Measurements from ENCODE around the gene TTLL11.

Gene TTLL11

DNA sequence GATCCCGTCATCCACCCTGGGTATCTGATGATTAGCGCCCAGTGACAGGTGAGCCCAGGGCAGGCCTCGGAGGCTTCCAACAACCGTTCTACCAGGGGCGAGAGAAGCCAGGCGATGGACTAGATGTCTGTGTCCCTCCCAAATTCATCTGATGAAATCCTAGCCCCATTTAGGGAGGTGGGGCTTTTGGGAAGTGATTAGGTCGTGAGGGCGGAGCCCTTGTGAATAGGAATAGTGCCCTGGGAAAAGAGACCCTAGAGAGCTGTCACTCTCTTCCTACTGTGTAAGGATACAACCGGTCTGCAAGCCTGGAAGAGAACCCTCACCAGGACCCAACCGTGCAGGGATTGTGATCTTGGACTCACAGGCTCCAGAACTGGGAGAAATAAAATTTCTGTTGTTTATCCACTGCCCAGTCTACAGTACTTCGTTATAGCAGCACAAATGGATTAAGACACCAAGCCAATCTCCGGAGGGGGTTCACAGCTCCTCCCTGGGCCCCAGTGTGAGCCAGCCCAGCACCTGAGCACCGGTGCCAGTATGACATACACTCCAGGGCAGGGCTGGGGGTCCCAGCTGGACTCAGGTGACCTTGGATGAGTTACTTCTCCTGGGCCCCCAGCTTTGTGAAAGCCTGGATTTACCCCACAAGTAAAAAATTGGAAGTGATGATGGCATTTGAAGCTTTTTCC, 279.4 kb downstream of the TTLL11 start:
- peaks cover 2% of the 10 kb centered on the region for H3K4me1 ChIP-seq (ENCODE audit: insufficient read depth, low read length, poor library complexity, severe bottlenecking)
- no peak overlapping the region for H3K4me3 ChIP-seq (ENCODE audit: low read length, poor library complexity, severe bottlenecking)
- H3K4me2 ChIP-seq (ENCODE audit: low read depth, low read length, poor library complexity, severe bottlenecking), result no peak overlapping the region
- H2AFZ ChIP-seq (ENCODE audit: low read length), result no peak overlapping the region
- H3K9me2 ChIP-seq (replicated peaks; ENCODE audit: low read depth, low read length), result no peaks in the 10 kb centered on the region
- no peaks in the 10 kb centered on the region for H3K79me2 ChIP-seq (ENCODE audit: insufficient read depth, low read length)
- no peaks in the 10 kb centered on the region for H3K36me3 ChIP-seq (ENCODE audit: insufficient read depth, low read length)
- TF ChIP-seq EZH2phosphoT487 (IDR thresholded peaks at IDR 0.05; ENCODE audit: borderline replicate concordance), result no peak
- TF ChIP-seq, protein P1, sequence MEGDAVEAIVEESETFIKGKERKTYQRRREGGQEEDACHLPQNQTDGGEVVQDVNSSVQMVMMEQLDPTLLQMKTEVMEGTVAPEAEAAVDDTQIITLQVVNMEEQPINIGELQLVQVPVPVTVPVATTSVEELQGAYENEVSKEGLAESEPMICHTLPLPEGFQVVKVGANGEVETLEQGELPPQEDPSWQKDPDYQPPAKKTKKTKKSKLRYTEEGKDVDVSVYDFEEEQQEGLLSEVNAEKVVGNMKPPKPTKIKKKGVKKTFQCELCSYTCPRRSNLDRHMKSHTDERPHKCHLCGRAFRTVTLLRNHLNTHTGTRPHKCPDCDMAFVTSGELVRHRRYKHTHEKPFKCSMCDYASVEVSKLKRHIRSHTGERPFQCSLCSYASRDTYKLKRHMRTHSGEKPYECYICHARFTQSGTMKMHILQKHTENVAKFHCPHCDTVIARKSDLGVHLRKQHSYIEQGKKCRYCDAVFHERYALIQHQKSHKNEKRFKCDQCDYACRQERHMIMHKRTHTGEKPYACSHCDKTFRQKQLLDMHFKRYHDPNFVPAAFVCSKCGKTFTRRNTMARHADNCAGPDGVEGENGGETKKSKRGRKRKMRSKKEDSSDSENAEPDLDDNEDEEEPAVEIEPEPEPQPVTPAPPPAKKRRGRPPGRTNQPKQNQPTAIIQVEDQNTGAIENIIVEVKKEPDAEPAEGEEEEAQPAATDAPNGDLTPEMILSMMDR (conservative IDR thresholded peaks at IDR 0.05; ENCODE audit: low read length), result no peak
- H3K27me3 ChIP-seq (ENCODE audit: insufficient read depth, low read length, poor library complexity, severe bottlenecking), result no peaks in the 10 kb centered on the region
- no peaks in the 10 kb centered on the region for H3F3A ChIP-seq (ENCODE audit: low read depth)
- H4K20me1 ChIP-seq (ENCODE audit: insufficient read depth, low read length, poor library complexity, severe bottlenecking), result no peaks in the 10 kb centered on the region
- no peak overlapping the region for H3K9ac ChIP-seq (ENCODE audit: low read depth, low read length, poor library complexity, severe bottlenecking)
- no peaks in the 10 kb centered on the region for H3K9me3 ChIP-seq (ENCODE audit: insufficient read depth, low read depth, low read length)

DNA sequence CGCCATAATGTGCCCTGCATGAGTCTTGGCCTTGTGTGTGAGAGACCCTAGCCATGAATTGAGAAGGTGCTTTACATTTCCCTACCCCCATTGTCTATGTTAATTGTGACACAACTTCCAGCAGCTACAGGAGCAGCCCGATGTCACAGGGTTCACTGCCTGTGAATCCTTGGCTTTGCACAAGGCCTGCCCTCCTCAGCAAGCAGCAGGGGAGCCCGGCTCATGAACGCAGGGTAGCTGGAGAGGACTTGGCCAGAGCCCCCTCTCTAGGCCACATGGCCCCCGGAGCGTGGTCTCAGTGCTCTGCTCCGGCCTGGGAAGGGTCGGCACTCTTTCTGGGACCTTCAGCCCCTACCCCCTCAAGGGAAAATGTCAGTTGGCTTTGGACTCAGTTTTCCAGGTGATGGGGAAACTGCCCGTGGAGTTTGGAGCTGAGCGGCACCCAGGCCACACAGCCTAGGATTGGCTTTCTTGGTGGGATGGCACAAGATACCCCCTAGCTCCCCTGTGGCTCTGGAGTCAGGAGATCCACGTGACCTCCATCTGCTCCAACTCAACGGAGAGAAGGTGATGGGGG, 280.9 kb downstream of the TTLL11 start:
- no peaks in the 10 kb centered on the region for H4K20me1 ChIP-seq (ENCODE audit: insufficient read depth, low read length, poor library complexity, severe bottlenecking)
- H3K9me3 ChIP-seq (ENCODE audit: insufficient read depth, low read depth, low read length), result no peaks in the 10 kb centered on the region
- no peak overlapping the region for H3K4me3 ChIP-seq (ENCODE audit: low read length, poor library complexity, severe bottlenecking)
- H3K79me2 ChIP-seq (ENCODE audit: insufficient read depth, low read length), result no peaks in the 10 kb centered on the region
- no peaks in the 10 kb centered on the region for H3F3A ChIP-seq (ENCODE audit: low read depth)
- no peak overlapping the region for H3K4me2 ChIP-seq (ENCODE audit: low read depth, low read length, poor library complexity, severe bottlenecking)
- no peak overlapping the region for H3K9ac ChIP-seq (ENCODE audit: low read depth, low read length, poor library complexity, severe bottlenecking)
- no peaks in the 10 kb centered on the region for H3K9me2 ChIP-seq (replicated peaks; ENCODE audit: low read depth, low read length)
- H2AFZ ChIP-seq (ENCODE audit: low read length), result no peak overlapping the region
- no peaks in the 10 kb centered on the region for H3K4me1 ChIP-seq (ENCODE audit: insufficient read depth, low read length, poor library complexity, severe bottlenecking)
- H3K27me3 ChIP-seq (ENCODE audit: insufficient read depth, low read length, poor library complexity, severe bottlenecking), result no peaks in the 10 kb centered on the region
- TF ChIP-seq EZH2phosphoT487 (IDR thresholded peaks at IDR 0.05; ENCODE audit: borderline replicate concordance), result no peak
- TF ChIP-seq, protein P1 (conservative IDR thresholded peaks at IDR 0.05; ENCODE audit: low read length), result no peak
- H3K36me3 ChIP-seq (ENCODE audit: insufficient read depth, low read length), result no peaks in the 10 kb centered on the region

DNA sequence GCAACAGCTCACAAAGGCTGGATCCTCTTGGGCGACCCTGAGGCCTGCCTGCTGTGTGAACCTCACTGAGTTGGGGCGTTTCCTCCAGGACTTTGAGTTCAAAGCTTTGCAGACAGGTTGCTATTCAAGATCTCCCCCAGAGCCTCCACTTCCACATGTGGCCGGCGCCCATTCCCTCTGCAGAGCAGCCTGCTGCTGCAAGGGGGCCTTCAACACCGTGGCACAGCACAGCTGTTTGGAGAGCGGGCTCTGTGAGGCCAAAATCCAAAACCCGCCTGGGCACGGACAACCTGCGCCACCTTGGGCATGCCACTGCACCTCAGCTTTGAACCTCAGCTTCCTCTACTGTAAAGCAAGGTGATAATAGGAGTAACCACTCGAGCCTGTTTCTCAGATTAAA, 281.4 kb downstream of the TTLL11 start:
- H3K9ac ChIP-seq (ENCODE audit: low read depth, low read length, poor library complexity, severe bottlenecking), result no peak overlapping the region
- no peak overlapping the region for H3K4me3 ChIP-seq (ENCODE audit: low read length, poor library complexity, severe bottlenecking)
- no peak overlapping the region for H3K4me2 ChIP-seq (ENCODE audit: low read depth, low read length, poor library complexity, severe bottlenecking)
- H3K9me2 ChIP-seq (replicated peaks; ENCODE audit: low read depth, low read length), result no peaks in the 10 kb centered on the region
- no peak overlapping the region for H2AFZ ChIP-seq (ENCODE audit: low read length)
- no peaks in the 10 kb centered on the region for H3K4me1 ChIP-seq (ENCODE audit: insufficient read depth, low read length, poor library complexity, severe bottlenecking)
- no peak for TF ChIP-seq EZH2phosphoT487 (IDR thresholded peaks at IDR 0.05; ENCODE audit: borderline replicate concordance)
- TF ChIP-seq, protein P1 (conservative IDR thresholded peaks at IDR 0.05; ENCODE audit: low read length), result no peak
- H3K9me3 ChIP-seq (ENCODE audit: insufficient read depth, low read depth, low read length), result no peaks in the 10 kb centered on the region
- no peaks in the 10 kb centered on the region for H3K27me3 ChIP-seq (ENCODE audit: insufficient read depth, low read length, poor library complexity, severe bottlenecking)
- no peaks in the 10 kb centered on the region for H3K79me2 ChIP-seq (ENCODE audit: insufficient read depth, low read length)
- H3F3A ChIP-seq (ENCODE audit: low read depth), result no peaks in the 10 kb centered on the region
- no peaks in the 10 kb centered on the region for H3K36me3 ChIP-seq (ENCODE audit: insufficient read depth, low read length)
- H4K20me1 ChIP-seq (ENCODE audit: insufficient read depth, low read length, poor library complexity, severe bottlenecking), result no peaks in the 10 kb centered on the region

All from Loucy (cell line).